ENCODE results near the gene GPR4.

GPR4 gene

DNA sequence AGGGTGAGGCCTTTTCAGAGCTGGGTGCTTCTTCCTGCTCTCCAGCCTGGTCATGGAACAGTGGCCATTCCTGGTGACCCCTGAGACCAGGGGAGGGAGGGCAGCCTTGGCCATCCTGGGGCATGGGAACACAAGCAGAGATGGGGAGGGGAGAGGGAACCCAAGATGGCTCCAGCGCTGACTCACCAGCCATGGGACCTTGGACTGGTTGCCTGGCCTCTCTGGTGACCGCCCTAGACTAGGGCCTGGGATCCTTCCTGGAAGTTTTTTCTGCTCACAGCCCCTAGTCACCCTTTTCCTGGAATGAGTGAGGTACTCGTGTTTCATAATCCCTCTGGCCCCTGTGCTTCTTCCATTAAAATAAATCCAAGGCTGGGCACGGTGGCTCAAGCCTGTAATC, 14.1 kb downstream of the GPR4 start:
- no peak overlapping the region for H2BK120ac ChIP-seq (ENCODE audit: low read depth, low read length)
- H3K27ac ChIP-seq (ENCODE audit: low read length, poor library complexity, severe bottlenecking): no peak overlapping the region
- H4K8ac ChIP-seq (ENCODE audit: low read length): peak overlapping the region; percentile 8
- DNase-seq: peak; percentile 38
- H2AFZ ChIP-seq (ENCODE audit: low read depth, low read length): no peak overlapping the region
- no peaks in the 10 kb centered on the region for H3K9me3 ChIP-seq (ENCODE audit: control insufficient read depth, low read length)
- H3K79me1 ChIP-seq (replicated peaks; ENCODE audit: low read length, poor library complexity, severe bottlenecking): peaks cover 1% of the 10 kb centered on the region
- no peak overlapping the region for H3K4me2 ChIP-seq (ENCODE audit: low read length, poor library complexity, severe bottlenecking)
- no peak overlapping the region for H3K18ac ChIP-seq (ENCODE audit: low read depth in 1 of 2, low read length in 2 of 2)
- peaks cover 17 to 24% of the 10 kb centered on the region in 2 experiments for H3K27me3 ChIP-seq (ENCODE audit: control insufficient read depth in 1 of 2, insufficient read depth in 1 of 2, low read length in 2 of 2)
- H3K36me3 ChIP-seq (ENCODE audit: control insufficient read depth in 1 of 2, insufficient read depth in 2 of 2, low read depth in 1 of 2, low read length in 2 of 2): peaks cover 0 to 5% of the 10 kb centered on the region in 2 experiments
- H3K4me3 ChIP-seq (ENCODE audit: insufficient read depth in 1 of 2, low read depth in 1 of 2, low read length in 2 of 2): no peak overlapping the region
- peaks cover 5% of the 10 kb centered on the region for H3K4me1 ChIP-seq (ENCODE audit: control insufficient read depth, insufficient read depth, low read depth, low read length)
- H3K23ac ChIP-seq (ENCODE audit: low read length in 2 of 2): peak overlapping the region in 1 of 2 experiments; percentile 14
- no peak overlapping the region for H2BK15ac ChIP-seq (ENCODE audit: low read depth, poor library complexity, severe bottlenecking)
- H2BK5ac ChIP-seq (ENCODE audit: low read depth, low read length, poor library complexity, severe bottlenecking): no peak overlapping the region
- no peak overlapping the region for H3K4ac ChIP-seq (ENCODE audit: low read depth in 1 of 2, low read length in 2 of 2)
- 92% methylated on average over 3 of the region's 4 CpGs for WGBS
- no peak overlapping the region for H4K91ac ChIP-seq (ENCODE audit: low read length)
- H3K9ac ChIP-seq (ENCODE audit: low read length): no peak overlapping the region
- no peak overlapping the region for H2AK5ac ChIP-seq (ENCODE audit: low read length, severe bottlenecking)
- no peak overlapping the region for H3K14ac ChIP-seq (ENCODE audit: low read length in 2 of 2)
- no peak overlapping the region for H2BK12ac ChIP-seq (ENCODE audit: low read length in 2 of 2)

GRCh38 chr19:45585158-45585577, 16.8 kb downstream of the GPR4 start:
- peak overlapping the region; percentile 26 to 98 for H3K4me3 ChIP-seq (ENCODE audit: insufficient read depth in 1 of 2, low read depth in 1 of 2, low read length in 2 of 2)
- H2BK12ac ChIP-seq (ENCODE audit: low read length in 2 of 2): no peak overlapping the region
- H4K91ac ChIP-seq (ENCODE audit: low read length): peak overlapping the region; percentile 18
- H3K4me1 ChIP-seq (ENCODE audit: control insufficient read depth, insufficient read depth, low read depth, low read length): peaks cover 4% of the 10 kb centered on the region
- H2AK5ac ChIP-seq (ENCODE audit: low read length, severe bottlenecking): peak overlapping the region; percentile 8
- no peak overlapping the region for H2BK5ac ChIP-seq (ENCODE audit: low read depth, low read length, poor library complexity, severe bottlenecking)
- H3K36me3 ChIP-seq (ENCODE audit: control insufficient read depth in 1 of 2, insufficient read depth in 2 of 2, low read depth in 1 of 2, low read length in 2 of 2): peaks cover 7 to 9% of the 10 kb centered on the region in 2 experiments
- no peak overlapping the region for H3K23ac ChIP-seq (ENCODE audit: low read length in 2 of 2)
- peak overlapping the region; percentile 23 to 71 for H3K18ac ChIP-seq (ENCODE audit: low read depth in 1 of 2, low read length in 2 of 2)
- H3K9me3 ChIP-seq (ENCODE audit: control insufficient read depth, low read length): no peaks in the 10 kb centered on the region
- peak overlapping the region; percentile 26 for H2BK15ac ChIP-seq (ENCODE audit: low read depth, poor library complexity, severe bottlenecking)
- H3K4me2 ChIP-seq (ENCODE audit: low read length, poor library complexity, severe bottlenecking): peak overlapping the region; percentile 64
- H3K4ac ChIP-seq (ENCODE audit: low read depth in 1 of 2, low read length in 2 of 2): peak overlapping the region; percentile 14 to 85
- no peak overlapping the region for H2BK120ac ChIP-seq (ENCODE audit: low read depth, low read length)
- H4K8ac ChIP-seq (ENCODE audit: low read length): peak overlapping the region; percentile 49
- H3K9ac ChIP-seq (ENCODE audit: low read length): peak overlapping the region; percentile 98
- H3K27ac ChIP-seq (ENCODE audit: low read length, poor library complexity, severe bottlenecking): peak overlapping the region; percentile 46
- no peak overlapping the region for H3K14ac ChIP-seq (ENCODE audit: low read length in 2 of 2)
- no peak for DNase-seq
- peaks cover 0 to 3% of the 10 kb centered on the region in 2 experiments for H3K27me3 ChIP-seq (ENCODE audit: control insufficient read depth in 1 of 2, insufficient read depth in 1 of 2, low read length in 2 of 2)
- H2AFZ ChIP-seq (ENCODE audit: low read depth, low read length): peak overlapping the region; percentile 7
- H3K79me1 ChIP-seq (replicated peaks; ENCODE audit: low read length, poor library complexity, severe bottlenecking): peaks cover 10% of the 10 kb centered on the region
- 36% methylated on average over 7 of the region's 7 CpGs for WGBS

DNA sequence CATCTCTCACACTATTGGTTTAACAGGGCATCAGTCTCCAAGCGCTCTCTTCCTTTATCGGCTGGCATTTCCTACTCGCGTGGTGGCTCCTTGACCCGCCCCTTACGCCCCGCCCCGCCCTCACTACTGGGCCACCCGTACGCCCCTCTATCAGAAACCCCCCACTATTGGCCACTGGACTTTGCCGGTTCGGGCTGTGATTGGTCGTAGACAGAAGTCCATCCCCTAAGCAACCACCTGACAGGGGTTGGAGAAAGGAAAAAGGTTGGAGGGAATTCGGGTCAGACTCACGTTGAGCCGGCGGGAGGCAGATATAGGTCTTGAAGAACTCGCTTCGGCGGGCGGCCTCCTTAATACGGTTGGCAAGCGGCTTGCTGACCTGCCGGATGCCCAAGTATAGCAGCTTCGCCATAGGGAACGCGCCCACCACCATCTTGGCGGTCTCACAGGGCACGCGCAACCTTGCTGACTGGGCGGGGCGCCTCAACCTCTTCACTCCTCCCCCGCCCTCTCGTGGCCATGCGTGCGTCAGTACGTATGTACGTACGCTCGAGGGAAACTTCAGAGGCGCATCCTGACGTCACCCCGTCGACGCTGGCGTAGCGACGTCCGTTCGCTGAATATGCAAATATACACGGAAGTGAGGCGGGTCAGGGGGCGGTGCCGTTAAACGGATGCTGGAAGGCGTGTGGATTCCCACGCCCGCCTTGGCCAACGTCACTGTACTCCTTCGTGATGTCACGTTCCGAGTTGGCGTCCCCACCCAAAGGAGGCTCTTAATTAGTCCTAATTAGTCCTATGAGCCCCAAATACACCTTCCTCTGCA, 17.5 kb downstream of the GPR4 start, which contains the start of gene OPA3:
Gene OPA3 (minus strand): TSS at position 471 of the 826 bp plus-strand sequence. CDS start 38 bp downstream, at position 433.
- H3K27ac ChIP-seq (ENCODE audit: low read length, poor library complexity, severe bottlenecking): peak within 1 kb of the TSS; percentile 98
- H3K4ac ChIP-seq (ENCODE audit: low read depth in 1 of 2, low read length in 2 of 2): peak within 1 kb of the TSS; percentile 85 to 98
- no peaks in the 10 kb centered on the region for H3K27me3 ChIP-seq (ENCODE audit: control insufficient read depth in 1 of 2, insufficient read depth in 1 of 2, low read length in 2 of 2)
- peak within 1 kb of the TSS in 1 of 2 experiments; percentile 95 for H3K14ac ChIP-seq (ENCODE audit: low read length in 2 of 2)
- H2AFZ ChIP-seq (ENCODE audit: low read depth, low read length): peak within 1 kb of the TSS; percentile 7
- H3K36me3 ChIP-seq (ENCODE audit: control insufficient read depth in 1 of 2, insufficient read depth in 2 of 2, low read depth in 1 of 2, low read length in 2 of 2): peaks cover 7 to 9% of the 10 kb centered on the region in 2 experiments
- peak within 1 kb of the TSS; percentile 90 for H2BK15ac ChIP-seq (ENCODE audit: low read depth, poor library complexity, severe bottlenecking)
- 0% methylated on average over 60 of the region's 63 CpGs for WGBS
- peak within 1 kb of the TSS in 1 of 2 experiments; percentile 77 for H3K23ac ChIP-seq (ENCODE audit: low read length in 2 of 2)
- H3K4me1 ChIP-seq (ENCODE audit: control insufficient read depth, insufficient read depth, low read depth, low read length): peaks cover 4% of the 10 kb centered on the region
- H2BK5ac ChIP-seq (ENCODE audit: low read depth, low read length, poor library complexity, severe bottlenecking): peak within 1 kb of the TSS; percentile 60
- H4K8ac ChIP-seq (ENCODE audit: low read length): peak within 1 kb of the TSS; percentile 87
- peak within 1 kb of the TSS; percentile 89 to 97 for H3K18ac ChIP-seq (ENCODE audit: low read depth in 1 of 2, low read length in 2 of 2)
- H3K79me1 ChIP-seq (replicated peaks; ENCODE audit: low read length, poor library complexity, severe bottlenecking): peaks cover 12% of the 10 kb centered on the region
- peak within 1 kb of the TSS; percentile 98 for H3K9ac ChIP-seq (ENCODE audit: low read length)
- H3K4me2 ChIP-seq (ENCODE audit: low read length, poor library complexity, severe bottlenecking): peak within 1 kb of the TSS; percentile 89
- peak within 1 kb of the TSS; percentile 92 for H4K91ac ChIP-seq (ENCODE audit: low read length)
- H2BK12ac ChIP-seq (ENCODE audit: low read length in 2 of 2): peak within 1 kb of the TSS in 1 of 2 experiments; percentile 67
- peak within 1 kb of the TSS; percentile 29 for H2BK120ac ChIP-seq (ENCODE audit: low read depth, low read length)
- peak within 1 kb of the TSS; percentile 80 to 98 for H3K4me3 ChIP-seq (ENCODE audit: insufficient read depth in 1 of 2, low read depth in 1 of 2, low read length in 2 of 2)
- peak; percentile 100 for DNase-seq
- peak within 1 kb of the TSS; percentile 8 for H2AK5ac ChIP-seq (ENCODE audit: low read length, severe bottlenecking)
- no peaks in the 10 kb centered on the region for H3K9me3 ChIP-seq (ENCODE audit: control insufficient read depth, low read length)

DNA sequence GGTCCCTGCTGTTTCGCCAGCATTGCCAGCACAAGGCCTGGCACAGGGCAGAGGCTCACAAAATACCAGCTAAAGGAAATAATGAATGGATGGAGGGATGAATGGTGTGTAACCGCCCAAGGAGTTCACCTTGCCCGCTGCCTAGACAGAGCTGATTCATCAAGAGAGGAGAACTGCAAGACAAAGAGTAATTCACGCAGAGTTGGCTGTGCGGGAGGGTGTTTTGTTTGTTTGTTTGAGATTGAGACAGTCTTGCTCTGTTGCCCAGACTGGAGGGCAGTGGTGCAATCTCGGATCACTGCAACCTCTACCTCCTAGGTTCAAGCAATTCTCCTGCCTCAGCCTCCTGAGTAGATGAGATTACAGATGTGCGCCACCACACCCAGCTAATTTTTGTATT, 20.4 kb downstream of the GPR4 start:
- Histone ChIP-seq H3K36me3 (ENCODE audit: control insufficient read depth in 1 of 2, insufficient read depth in 2 of 2, low read depth in 1 of 2, low read length in 2 of 2) (peaks cover 7 to 9% of the 10 kb centered on the region in 2 experiments), H3K4me2 (ENCODE audit: low read length, poor library complexity, severe bottlenecking) (no peak overlapping the region), H3K9me3 (ENCODE audit: control insufficient read depth, low read length) (no peaks in the 10 kb centered on the region), H4K91ac (ENCODE audit: low read length) (peak overlapping the region; percentile 79), H3K27ac (ENCODE audit: low read length, poor library complexity, severe bottlenecking) (no peak overlapping the region), H2AFZ (ENCODE audit: low read depth, low read length) (no peak overlapping the region), H3K4me1 (ENCODE audit: control insufficient read depth, insufficient read depth, low read depth, low read length) (peaks cover 14% of the 10 kb centered on the region), H2BK120ac (ENCODE audit: low read depth, low read length) (no peak overlapping the region), H3K18ac (ENCODE audit: low read depth in 1 of 2, low read length in 2 of 2) (peak overlapping the region; percentile 73 to 85), H2AK5ac (ENCODE audit: low read length, severe bottlenecking) (no peak overlapping the region), H3K79me1 (replicated peaks; ENCODE audit: low read length, poor library complexity, severe bottlenecking) (peaks cover 14% of the 10 kb centered on the region), H4K8ac (ENCODE audit: low read length) (no peak overlapping the region), H2BK15ac (ENCODE audit: low read depth, poor library complexity, severe bottlenecking) (no peak overlapping the region), H3K9ac (ENCODE audit: low read length) (no peak overlapping the region), H3K27me3 (ENCODE audit: control insufficient read depth in 1 of 2, insufficient read depth in 1 of 2, low read length in 2 of 2) (no peaks in the 10 kb centered on the region), H3K4me3 (ENCODE audit: insufficient read depth in 1 of 2, low read depth in 1 of 2, low read length in 2 of 2) (no peak overlapping the region), H3K14ac (ENCODE audit: low read length in 2 of 2) (no peak overlapping the region), H3K23ac (ENCODE audit: low read length in 2 of 2) (no peak overlapping the region), H2BK12ac (ENCODE audit: low read length in 2 of 2) (peak overlapping the region; percentile 73 to 75), H3K4ac (ENCODE audit: low read depth in 1 of 2, low read length in 2 of 2) (peak overlapping the region; percentile 6 to 62), H2BK5ac (ENCODE audit: low read depth, low read length, poor library complexity, severe bottlenecking) (no peak overlapping the region)
- 78% methylated on average over 7 of the region's 7 CpGs for WGBS
- peak; percentile 56 for DNase-seq
